ENCODE results near the gene GJC2.
"Not testable (repeated sequence)": the region's sequence is repeated elsewhere in the genome, so short reads cannot be mapped to it uniquely, and the experiment has no call there.

The GJC2 gene

GRCh38 chr1:228170666-228171065 lies 20.9 kb downstream of the GJC2 start:
- TF ChIP-seq, protein P1, sequence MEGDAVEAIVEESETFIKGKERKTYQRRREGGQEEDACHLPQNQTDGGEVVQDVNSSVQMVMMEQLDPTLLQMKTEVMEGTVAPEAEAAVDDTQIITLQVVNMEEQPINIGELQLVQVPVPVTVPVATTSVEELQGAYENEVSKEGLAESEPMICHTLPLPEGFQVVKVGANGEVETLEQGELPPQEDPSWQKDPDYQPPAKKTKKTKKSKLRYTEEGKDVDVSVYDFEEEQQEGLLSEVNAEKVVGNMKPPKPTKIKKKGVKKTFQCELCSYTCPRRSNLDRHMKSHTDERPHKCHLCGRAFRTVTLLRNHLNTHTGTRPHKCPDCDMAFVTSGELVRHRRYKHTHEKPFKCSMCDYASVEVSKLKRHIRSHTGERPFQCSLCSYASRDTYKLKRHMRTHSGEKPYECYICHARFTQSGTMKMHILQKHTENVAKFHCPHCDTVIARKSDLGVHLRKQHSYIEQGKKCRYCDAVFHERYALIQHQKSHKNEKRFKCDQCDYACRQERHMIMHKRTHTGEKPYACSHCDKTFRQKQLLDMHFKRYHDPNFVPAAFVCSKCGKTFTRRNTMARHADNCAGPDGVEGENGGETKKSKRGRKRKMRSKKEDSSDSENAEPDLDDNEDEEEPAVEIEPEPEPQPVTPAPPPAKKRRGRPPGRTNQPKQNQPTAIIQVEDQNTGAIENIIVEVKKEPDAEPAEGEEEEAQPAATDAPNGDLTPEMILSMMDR (IDR thresholded peaks at IDR 0.05; ENCODE audit: insufficient read depth, missing control alignments): no peak
- no peak for FAIRE-seq
- no peak for DNase-seq (ENCODE audit: insufficient read length, low spot score)

GRCh38 chr1:228171221-228171891 lies 21.6 kb downstream of the GJC2 start:
- FAIRE-seq: no peak
- DNase-seq (ENCODE audit: insufficient read length, low spot score): no peak
- TF ChIP-seq, protein P1 (IDR thresholded peaks at IDR 0.05; ENCODE audit: insufficient read depth, missing control alignments): no peak

- FAIRE-seq (no peak), DNase-seq (ENCODE audit: insufficient read length, low spot score) (no peak)
- TF ChIP-seq, protein P1 (IDR thresholded peaks at IDR 0.05; ENCODE audit: insufficient read depth, missing control alignments): no peak
Measured at GRCh38 chr1:228172591-228173527, 23.1 kb downstream of the GJC2 start.

GRCh38 chr1:228173528-228174481 lies 24.1 kb downstream of the GJC2 start:
- DNase-seq (ENCODE audit: insufficient read length, low spot score); FAIRE-seq: not testable (repeated sequence)

DNA sequence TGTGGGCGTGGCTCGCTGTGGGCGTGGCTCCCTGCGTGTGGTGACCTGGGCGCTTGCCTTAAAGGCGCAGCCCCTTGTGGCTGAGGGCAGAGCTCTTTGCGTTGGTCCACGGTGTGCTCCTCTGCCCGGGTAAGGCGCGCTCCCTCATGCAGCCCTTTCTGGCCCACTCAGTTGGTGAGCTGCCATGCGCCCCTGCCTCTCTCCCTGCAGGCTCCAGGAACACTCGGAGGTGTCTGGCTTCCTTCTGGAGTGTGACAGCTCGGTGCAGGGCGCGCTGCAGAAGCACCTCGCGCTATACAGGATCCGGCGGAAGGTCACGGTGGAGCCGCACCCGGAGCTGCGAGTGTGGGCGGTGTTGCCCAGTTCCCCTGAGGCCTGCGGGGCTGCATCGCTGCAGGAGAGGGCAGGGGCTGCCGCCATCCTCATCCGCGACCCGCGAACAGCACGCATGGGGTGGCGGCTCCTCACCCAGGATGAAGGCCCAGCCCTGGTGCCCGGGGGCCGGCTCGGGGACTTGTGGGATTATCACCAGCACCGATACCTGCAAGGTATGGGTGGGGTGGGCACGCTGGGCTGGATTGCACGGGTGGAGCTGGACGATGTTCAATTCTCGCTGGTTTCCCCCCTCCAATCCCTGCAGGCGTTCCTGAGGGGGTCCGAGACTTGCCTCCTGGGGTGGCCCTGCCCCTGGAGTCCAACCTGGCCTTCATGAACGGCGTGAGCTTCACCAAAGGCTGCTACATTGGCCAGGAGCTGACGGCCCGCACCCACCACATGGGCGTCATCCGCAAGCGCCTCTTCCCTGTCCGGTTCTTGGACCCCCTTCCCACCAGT lies 25.0 kb downstream of the GJC2 start:
- TF ChIP-seq, protein P1 (IDR thresholded peaks at IDR 0.05; ENCODE audit: insufficient read depth, missing control alignments): no peak
- FAIRE-seq (no peak), DNase-seq (ENCODE audit: insufficient read length, low spot score) (no peak)

- no peak for DNase-seq (ENCODE audit: insufficient read length, low spot score)
- no peak for FAIRE-seq
- TF ChIP-seq, protein P1 (IDR thresholded peaks at IDR 0.05; ENCODE audit: insufficient read depth, missing control alignments): no peak
Measured at GRCh38 chr1:228175316-228176023, 25.7 kb downstream of the GJC2 start.

All from D721Med (cell line).